IPS-18c (cell line): ENCODE data around the gene ABHD16A.

Experiments used
- H3K4me3 ChIP-seq: 2 replicates; pipeline ENCODE4 v1.7.0; 2013; ENCODE audit warnings: low read depth, mild to moderate bottlenecking, low read length, moderate library complexity; ENCODE audit not compliant: insufficient read depth
- H3K9me3 ChIP-seq: one replicate; pipeline ENCODE4 v1.6.1; 2013; ENCODE audit warnings: mild to moderate bottlenecking, low read length, moderate library complexity; ENCODE audit not compliant: control insufficient read depth, insufficient read depth

Gene ABHD16A

GRCh38 chr6:31659649-31660380 is 43.3 kb downstream of the ABHD16A start:
- Histone ChIP-seq H3K4me3 (peak overlapping the region; percentile 88), H3K9me3 (no peaks in the 10 kb centered on the region)

- peak overlapping the region; percentile 88; the same call in 1 of the 2 replicates for H3K4me3 ChIP-seq
These were observed 44.0 kb downstream of the ABHD16A start for GRCh38 chr6:31658983-31659648.

GRCh38 chr6:31658158-31658688 is 44.9 kb downstream of the ABHD16A start:
- Histone ChIP-seq H3K9me3 (no peaks in the 10 kb centered on the region), H3K4me3 (no peak overlapping the region)

More at GRCh38 chr6:31658983-31659648, 44.0 kb downstream of the ABHD16A start:
- no peaks in the 10 kb centered on the region for H3K9me3 ChIP-seq

GRCh38 chr6:31657406-31658157 is 45.5 kb downstream of the ABHD16A start:
- H3K4me3 ChIP-seq, result no peak overlapping the region

GRCh38 chr6:31655349-31656237 is 47.5 kb downstream of the ABHD16A start, which contains the start of gene APOM:
TSS of gene APOM (plus strand) at chr6:31655894. CDS start at chr6:31655967, 73 bp downstream.
- no peak within 1 kb of the TSS for H3K4me3 ChIP-seq
- no peaks in the 10 kb centered on the region for H3K9me3 ChIP-seq

More at GRCh38 chr6:31657406-31658157, 45.5 kb downstream of the ABHD16A start:
- H3K9me3 ChIP-seq, result no peaks in the 10 kb centered on the region

- Histone ChIP-seq H3K9me3 (no peaks in the 10 kb centered on the region), H3K4me3 (no peak overlapping the region)
These were observed 48.4 kb downstream of the ABHD16A start for GRCh38 chr6:31654574-31655348.

GRCh38 chr6:31652925-31653724 is 50.0 kb downstream of the ABHD16A start:
- Histone ChIP-seq H3K4me3 (peak overlapping the region; percentile 86), H3K9me3 (no peaks in the 10 kb centered on the region)

- no peaks in the 10 kb centered on the region for H3K9me3 ChIP-seq
- peak overlapping the region; percentile 86 for H3K4me3 ChIP-seq
These were observed 51.4 kb downstream of the ABHD16A start for GRCh38 chr6:31651602-31652191.

- H3K4me3 ChIP-seq, result no peak overlapping the region
- H3K9me3 ChIP-seq, result no peaks in the 10 kb centered on the region
These were observed 57.8 kb downstream of the ABHD16A start for GRCh38 chr6:31645325-31645724.

- H3K4me3 ChIP-seq, result no peak overlapping the region
- H3K9me3 ChIP-seq, result no peaks in the 10 kb centered on the region
These were observed 59.2 kb downstream of the ABHD16A start for GRCh38 chr6:31643818-31644454.

- Histone ChIP-seq H3K9me3 (no peaks in the 10 kb centered on the region), H3K4me3 (no peak overlapping the region)
These were observed 60.1 kb downstream of the ABHD16A start for GRCh38 chr6:31642798-31643570.

- no peaks in the 10 kb centered on the region for H3K9me3 ChIP-seq
- no peak overlapping the region for H3K4me3 ChIP-seq
These were observed 61.8 kb downstream of the ABHD16A start for GRCh38 chr6:31641370-31641769.

- Histone ChIP-seq H3K9me3 (no peaks in the 10 kb centered on the region), H3K4me3 (no peak overlapping the region)
These were observed 62.5 kb downstream of the ABHD16A start for GRCh38 chr6:31640612-31641011.

- H3K4me3 ChIP-seq, result no peak overlapping the region
- no peaks in the 10 kb centered on the region for H3K9me3 ChIP-seq
These were observed 63.7 kb downstream of the ABHD16A start for GRCh38 chr6:31639449-31639861.
